Neural cell (in vitro differentiated cells): Measurements from ENCODE around the gene CDK13. TPM values are rescaled to one million over a fixed set of nuclear protein-coding genes. Genes with fewer than 3 reads are reported as not detected.

Source experiments
- H2AFZ ChIP-seq: fragments of 200-600, 300-800 bp; sonication (generic), shearing (Covaris generic); 2 replicates; pipeline ENCODE4 v1.6.0; 2014; ENCODE audit warnings: low read depth, mild to moderate bottlenecking, antibody characterized with exemption, low read length, moderate library complexity
- H3F3A ChIP-seq: fragments of 200-600 bp; shearing (Covaris generic); 2 replicates; pipeline ENCODE4 v1.6.1; 2016; ENCODE audit warnings: mild to moderate bottlenecking, moderate library complexity, mixed read lengths, antibody characterized with exemption, low read length; ENCODE audit not compliant: insufficient read depth, poor library complexity, severe bottlenecking
- H3K27ac ChIP-seq: fragments of 200-600, 300-800 bp; sonication (generic), shearing (Covaris generic); 2 replicates; pipeline ENCODE4 v1.5.1; 2014; ENCODE audit warnings: mild to moderate bottlenecking, low read length, moderate library complexity
- H3K27me3 ChIP-seq: fragments of 300-800, 200-600 bp; sonication (generic), shearing (Covaris generic); 2 replicates; pipeline ENCODE4 v1.6.0; 2014; ENCODE audit warnings: mild to moderate bottlenecking, low read depth, low read length, moderate library complexity; ENCODE audit not compliant: insufficient read depth
- H3K36me3 ChIP-seq: fragments of 300-800, 200-600 bp; sonication (generic), shearing (Covaris generic); 2 replicates; pipeline ENCODE4 v1.5.1; 2014; ENCODE audit warnings: mild to moderate bottlenecking, antibody characterized with exemption, low read length, moderate library complexity; ENCODE audit not compliant: insufficient read depth
- H3K4me2 ChIP-seq: fragments of 300-800, 200-600 bp; sonication (generic), shearing (Covaris generic); 2 replicates; pipeline ENCODE4 v1.6.0; 2014; ENCODE audit warnings: mild to moderate bottlenecking, low read length
- H3K4me3 ChIP-seq: fragments of 300-800, 200-600 bp; sonication (generic), shearing (Covaris generic); 2 replicates; pipeline ENCODE4 v1.5.1; 2014; ENCODE audit warnings: mild to moderate bottlenecking, low read length, moderate library complexity
- H3K79me2 ChIP-seq: fragments of 200-600 bp; shearing (Covaris generic); replicated peaks from 2 replicates; pipeline ENCODE4 v1.6.0; 2014; ENCODE audit warnings: mild to moderate bottlenecking, low read length, moderate library complexity; ENCODE audit not compliant: insufficient read depth
- H3K9ac ChIP-seq: fragments of 300-800, 200-600 bp; sonication (generic), shearing (Covaris generic); 2 replicates; pipeline ENCODE4 v1.6.1; 2016; ENCODE audit warnings: mild to moderate bottlenecking, low read length, mixed read lengths
- H3K9me2 ChIP-seq: fragments of 200-600 bp; shearing (Covaris generic); 2 replicates; pipeline ENCODE4 v1.6.1; 2016; ENCODE audit warnings: mild to moderate bottlenecking, low read length, mixed read lengths; ENCODE audit not compliant: insufficient read depth
- H3K9me3 ChIP-seq: fragments of 200-600, 300-800 bp; sonication (generic), shearing (Covaris generic); 2 replicates; pipeline ENCODE4 v1.6.1; 2016; ENCODE audit warnings: mild to moderate bottlenecking, mixed run types, low read length, moderate library complexity, mixed read lengths
- H4K20me1 ChIP-seq: fragments of 200-600 bp; shearing (Covaris generic); 2 replicates; pipeline ENCODE4 v1.6.1; 2016; ENCODE audit warnings: mild to moderate bottlenecking, mixed run types; ENCODE audit not compliant: insufficient read depth
- CTCF ChIP-seq: fragments of 450-650 bp; IDR thresholded peaks from 2 replicates; pipeline ENCODE4 v1.5.1; 2014; ENCODE audit warnings: antibody characterized with exemption, mild to moderate bottlenecking, moderate library complexity; ENCODE audit not compliant: poor library complexity, severe bottlenecking
- EP300 ChIP-seq: fragments of 450-650 bp; conservative IDR thresholded peaks from 2 replicates; pipeline ENCODE4 v1.6.1; 2014; ENCODE audit warnings: antibody characterized with exemption, mild to moderate bottlenecking, moderate library complexity; ENCODE audit not compliant: poor library complexity, severe bottlenecking
- EZH2 ChIP-seq: fragments of 200-600, 300-800 bp; shearing (Covaris generic), sonication (generic); IDR thresholded peaks from 2 replicates; pipeline ENCODE4 v1.6.1; 2014; ENCODE audit warnings: antibody characterized with exemption, low read length, borderline replicate concordance, mild to moderate bottlenecking; ENCODE audit not compliant: insufficient read depth, poor library complexity, severe bottlenecking
- MXI1 ChIP-seq: fragments of 450-650 bp; conservative IDR thresholded peaks from 2 replicates; pipeline ENCODE4 v1.6.1; 2014; ENCODE audit warnings: antibody characterized with exemption, mild to moderate bottlenecking; ENCODE audit not compliant: poor library complexity, severe bottlenecking
- POLR2AphosphoS5 ChIP-seq: IDR thresholded peaks from 2 replicates; pipeline ENCODE4 v1.6.1; 2012
- RAD21 ChIP-seq: fragments of 450-650 bp; conservative IDR thresholded peaks from 2 replicates; pipeline ENCODE4 v1.6.1; 2014; ENCODE audit warnings: antibody characterized with exemption, mild to moderate bottlenecking, moderate library complexity
- REST ChIP-seq: IDR thresholded peaks from 2 replicates; pipeline ENCODE4 v1.6.1; 2012; ENCODE audit warnings: borderline replicate concordance
- SMC3 ChIP-seq: fragments of 450-650 bp; conservative IDR thresholded peaks from 2 replicates; pipeline ENCODE4 v1.6.1; 2014; ENCODE audit warnings: antibody characterized with exemption, mild to moderate bottlenecking, moderate library complexity; ENCODE audit not compliant: poor library complexity
- TAF1 ChIP-seq: IDR thresholded peaks from 2 replicates; pipeline ENCODE4 v1.6.1; 2012; ENCODE audit warnings: low read depth
- polyA plus RNA-seq: library from polyadenylated mRNA; depleted of rRNA; stranded (reverse); fragments of >200 nt; gene quantifications from 2 replicates; pipeline ENCODE4 v1.2.3, GENCODE V29; 2014

CDK13 gene
- polyA plus RNA-seq, 1 donor from 2014 or later = 27.0 TPM

- Histone ChIP-seq H3F3A (no peaks in the 10 kb centered on the region), H3K27ac (no peak overlapping the region), H3K9me2 (no peaks in the 10 kb centered on the region), H3K4me3 (no peak overlapping the region), H3K4me2 (no peak overlapping the region), H3K36me3 (no peaks in the 10 kb centered on the region), H3K9ac (no peak overlapping the region), H2AFZ (no peak overlapping the region), H3K27me3 (no peaks in the 10 kb centered on the region), H3K79me2 (no peaks in the 10 kb centered on the region), H3K9me3 (no peaks in the 10 kb centered on the region), H4K20me1 (no peaks in the 10 kb centered on the region)
- TF ChIP-seq CTCF = no peak
- no peak for TF ChIP-seq POLR2AphosphoS5
- no peak for TF ChIP-seq MXI1
- no peak for TF ChIP-seq EZH2
- no peak for TF ChIP-seq TAF1
- no peak for TF ChIP-seq EP300
- no peak for TF ChIP-seq REST
Measured at GRCh38 chr7:40009301-40009700, 59.2 kb downstream of the CDK13 start.

GRCh38 chr7:40014376-40014775 lies 64.3 kb downstream of the CDK13 start:
- Histone ChIP-seq H3F3A (peaks cover 6% of the 10 kb centered on the region), H2AFZ (no peak overlapping the region), H3K4me3 (no peak overlapping the region), H3K9me3 (no peaks in the 10 kb centered on the region), H3K27me3 (no peaks in the 10 kb centered on the region), H4K20me1 (no peaks in the 10 kb centered on the region), H3K36me3 (peaks cover 9% of the 10 kb centered on the region), H3K9ac (no peak overlapping the region), H3K79me2 (no peaks in the 10 kb centered on the region), H3K27ac (no peak overlapping the region), H3K4me2 (no peak overlapping the region), H3K9me2 (no peaks in the 10 kb centered on the region)
- TF ChIP-seq SMC3 (no peak), REST (no peak), MXI1 (no peak), TAF1 (no peak), EP300 (no peak), CTCF (no peak), RAD21 (no peak), EZH2 (no peak), POLR2AphosphoS5 (no peak)
